ENCODE measurements around the gene ARHGAP23.
"Not testable (repeated sequence)": the region's sequence is repeated elsewhere in the genome, so short reads cannot be mapped to it uniquely, and the experiment has no call there.

ARHGAP23 gene

GRCh38 chr17:38491346-38492066, 63.2 kb downstream of the ARHGAP23 start:
- not testable (repeated sequence) for DNase-seq

DNA sequence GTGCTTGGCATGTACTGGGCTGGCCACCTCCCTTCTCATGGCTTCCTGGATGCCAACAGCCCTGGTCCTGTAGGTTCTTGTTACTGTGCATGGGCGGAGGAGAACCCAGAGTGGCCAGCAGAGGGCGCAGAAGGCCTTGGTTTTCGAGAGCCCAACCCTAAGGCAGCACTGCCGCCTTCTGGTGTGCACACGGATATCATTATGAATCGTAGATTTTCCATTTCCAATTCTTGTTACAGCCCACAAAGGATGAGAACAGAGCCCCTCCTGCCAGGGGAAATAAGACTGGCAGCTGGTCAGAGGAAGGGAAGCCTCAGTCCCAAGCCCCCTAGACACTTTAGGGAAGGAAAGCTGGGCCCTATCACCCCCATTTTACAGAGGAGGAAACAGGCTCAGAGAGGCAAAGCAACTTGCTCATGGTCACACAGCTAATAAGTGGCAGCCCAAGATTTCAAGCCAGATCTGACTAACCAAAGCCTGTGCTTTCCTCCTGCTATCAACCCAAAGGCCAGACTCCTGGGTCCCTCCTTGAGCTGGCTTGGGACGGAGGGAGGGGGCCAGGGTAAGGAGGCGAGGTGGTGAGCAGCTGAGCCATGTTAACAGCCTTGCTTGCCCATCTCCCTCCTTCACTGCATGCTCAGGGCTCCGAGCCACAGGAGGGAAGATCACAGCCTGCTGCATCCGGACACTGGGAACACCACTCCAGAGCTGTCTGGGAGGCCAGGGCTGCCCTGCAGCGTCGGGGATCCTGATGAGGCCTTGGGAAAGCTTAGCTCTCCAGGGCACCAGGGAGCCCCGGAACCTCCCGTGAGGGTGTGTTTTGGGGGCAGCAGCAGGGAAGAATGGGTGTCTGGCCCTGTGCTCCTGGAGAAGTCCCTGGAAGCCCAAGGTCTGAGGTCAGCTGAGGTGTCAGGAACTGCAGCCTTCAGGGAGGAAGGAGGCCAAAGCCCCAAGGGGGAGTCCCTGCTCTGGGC, 64.1 kb downstream of the ARHGAP23 start:
- peak; percentile 94 for DNase-seq

GRCh38 chr17:38494152-38494551, 65.9 kb downstream of the ARHGAP23 start:
- DNase-seq, result not testable (repeated sequence)

- DNase-seq, result not testable (repeated sequence)
Measured at GRCh38 chr17:38497656-38498055, 69.4 kb downstream of the ARHGAP23 start.

DNA sequence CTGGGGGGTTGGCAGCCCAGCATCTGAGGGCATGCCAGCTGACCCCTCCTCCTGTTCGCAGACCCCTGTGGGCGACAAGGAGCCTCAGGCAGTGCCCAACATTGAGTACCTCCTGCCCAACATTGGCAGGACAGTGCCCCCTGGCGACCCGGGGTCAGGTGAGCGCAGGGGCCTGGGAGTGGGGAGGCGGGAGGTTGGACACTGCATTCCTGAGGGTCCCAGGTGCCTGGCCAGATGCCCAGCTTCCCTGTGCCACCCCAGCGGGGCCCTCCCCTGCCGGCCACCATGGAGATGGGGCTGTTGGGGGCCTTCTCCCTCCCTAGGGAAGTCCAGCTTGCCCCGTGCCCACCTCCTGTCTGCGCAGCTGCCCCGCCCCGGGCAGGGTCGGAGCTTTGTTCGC, 70.1 kb downstream of the ARHGAP23 start:
- DNase-seq, result no peak

- DNase-seq, result not testable (repeated sequence)
Measured at GRCh38 chr17:38499230-38499629, 71.0 kb downstream of the ARHGAP23 start.

GRCh38 chr17:38501718-38502117, 73.5 kb downstream of the ARHGAP23 start:
- DNase-seq, result not testable (repeated sequence)

DNA sequence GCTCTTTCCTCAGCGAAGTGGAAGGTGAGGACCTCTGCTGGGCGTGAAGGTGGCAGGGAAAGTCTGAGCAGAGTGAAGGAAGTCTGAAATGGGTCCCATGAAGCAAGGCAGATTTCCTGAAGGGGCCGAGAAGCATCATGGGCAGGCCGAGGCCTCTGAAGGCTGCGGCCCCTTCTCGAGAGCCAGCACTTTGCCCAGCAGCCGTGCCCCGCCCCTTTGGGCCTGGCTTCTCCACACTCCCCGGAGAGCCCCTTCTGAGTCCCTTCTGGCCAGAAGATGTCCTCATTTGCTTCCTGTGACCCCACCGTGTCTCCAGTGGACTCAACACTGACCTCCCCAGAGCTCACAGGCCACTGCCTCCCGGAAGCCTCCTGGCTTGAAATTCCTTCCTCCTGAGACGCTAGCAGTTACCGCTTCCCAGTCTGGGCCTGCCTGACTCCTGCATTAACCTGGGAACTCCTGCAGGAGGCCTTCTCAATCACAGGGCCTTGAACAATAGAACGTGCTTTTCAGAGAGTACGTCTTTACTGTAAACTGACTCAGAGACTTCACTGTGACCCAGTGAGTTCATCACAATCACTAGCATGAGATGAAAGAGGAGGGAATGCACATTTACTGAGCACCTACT, 75.1 kb downstream of the ARHGAP23 start:
- DNase-seq, result not testable (repeated sequence)

DNA sequence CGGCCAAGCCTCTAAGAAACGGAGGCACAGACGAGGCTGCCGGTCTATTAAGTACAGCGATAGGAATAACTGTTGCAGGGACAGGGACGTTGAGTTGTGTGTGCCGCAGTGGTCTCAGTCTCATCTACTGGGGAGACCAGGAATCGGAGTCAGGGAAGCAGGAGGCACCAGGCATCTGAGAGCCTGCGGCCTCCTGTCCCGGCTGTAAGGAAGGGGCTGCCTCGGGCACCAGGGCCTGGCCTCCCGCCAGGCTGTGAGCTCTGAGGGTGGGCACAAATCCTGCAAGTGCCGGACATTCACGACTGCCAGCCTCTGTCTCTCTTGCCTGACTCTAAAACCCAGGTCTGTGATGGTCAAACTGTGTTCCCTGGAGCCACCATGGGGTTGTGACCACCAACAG, 76.0 kb downstream of the ARHGAP23 start:
- no peak for DNase-seq

- DNase-seq, result no peak
Measured at GRCh38 chr17:38507436-38507835, 79.2 kb downstream of the ARHGAP23 start.

- DNase-seq, result no peak
Measured at GRCh38 chr17:38507921-38508569, 79.8 kb downstream of the ARHGAP23 start.

GRCh38 chr17:38508570-38508950, 80.3 kb downstream of the ARHGAP23 start:
- DNase-seq, result no peak

- peak; percentile 97 for DNase-seq
Measured at GRCh38 chr17:38508954-38509771, 80.9 kb downstream of the ARHGAP23 start.

- no peak for DNase-seq
Measured at GRCh38 chr17:38509772-38510420, 81.6 kb downstream of the ARHGAP23 start.

- DNase-seq, result peak; percentile 76
Measured at GRCh38 chr17:38510421-38511149, 82.3 kb downstream of the ARHGAP23 start.

GRCh38 chr17:38511150-38512108, 83.2 kb downstream of the ARHGAP23 start:
- peak; percentile 37 for DNase-seq

GRCh38 chr17:38512473-38513058, 84.3 kb downstream of the ARHGAP23 start:
- no peak for DNase-seq

DNA sequence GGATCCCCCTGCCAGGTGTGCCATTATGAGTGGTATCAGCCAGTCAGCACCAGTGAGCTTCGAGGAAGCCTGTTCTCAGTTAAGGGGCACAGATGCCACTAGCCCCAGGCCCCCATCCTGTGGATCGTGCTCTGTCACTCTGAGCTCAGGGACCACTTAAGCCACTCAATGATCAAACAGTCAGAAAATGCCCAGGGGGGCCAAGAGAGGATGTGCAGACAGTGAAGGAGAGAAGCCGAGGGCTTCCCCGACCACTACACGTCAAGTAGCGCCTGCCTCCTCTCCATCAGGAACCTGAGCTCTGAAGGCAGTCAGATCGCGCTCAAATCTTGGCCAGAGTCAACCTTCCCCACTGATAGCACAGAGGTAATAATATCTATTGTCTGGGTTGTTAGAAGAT, 98.3 kb downstream of the ARHGAP23 start:
- DNase-seq, result peak; percentile 68

- DNase-seq, result not testable (repeated sequence)
Measured at GRCh38 chr17:38528141-38528540, 99.9 kb downstream of the ARHGAP23 start.
